Activated naive CD4-positive, alpha-beta T cell treated with anti-CD3 and anti-CD28 coated beads, Interleukin-2, amount 10 ng/mL, durations not matched to agents 7 days and 5 days (primary cell): ENCODE measurements around the gene SMG6.
A peak's percentile ranks its signal among the peaks of the same experiment; 100 is the strongest.
"Not testable (repeated sequence)": the region's sequence is repeated elsewhere in the genome, so short reads cannot be mapped to it uniquely, and the experiment has no call there.

Experiments used
- CTCF ChIA-PET: fragments of 350-600 bp; sonication (Branson Sonifier 250); formaldehyde crosslinking; loops from one replicate; lab custom pipeline; 2021; ENCODE audit warnings: antibody characterized with exemption; lab: Charles Lee
- DNase-seq: peaks from one replicate; pipeline ENCODE4 v3.0.0-alpha.2; 2020
- H3K27ac Mint-ChIP-seq: one replicate; pipeline ENCODE4 v1.8.0; 2021; ENCODE audit warnings: mild to moderate bottlenecking, moderate library complexity, mixed read lengths
- H3K27me3 Mint-ChIP-seq: one replicate; pipeline ENCODE4 v1.8.0; 2021; ENCODE audit warnings: mild to moderate bottlenecking, mixed read lengths
- H3K36me3 Mint-ChIP-seq: one replicate; pipeline ENCODE4 v1.8.0; 2021; ENCODE audit warnings: mixed read lengths
- H3K4me1 Mint-ChIP-seq: one replicate; pipeline ENCODE4 v1.8.0; 2021; ENCODE audit warnings: mixed read lengths
- H3K4me3 Mint-ChIP-seq: one replicate; pipeline ENCODE4 v1.8.0; 2021; ENCODE audit warnings: mild to moderate bottlenecking, moderate library complexity, mixed read lengths
- H3K9me3 Mint-ChIP-seq: one replicate; pipeline ENCODE4 v1.8.0; 2021; ENCODE audit warnings: mixed read lengths

Gene SMG6

GRCh38 chr17:2156666-2157065, 146.9 kb downstream of the SMG6 start:
- H3K36me3 Mint-ChIP-seq, result peaks cover 61% of the 10 kb centered on the region
- H3K27me3 Mint-ChIP-seq, result no peaks in the 10 kb centered on the region
- no peaks in the 10 kb centered on the region for H3K9me3 Mint-ChIP-seq
- H3K4me1 Mint-ChIP-seq, result peaks cover 14% of the 10 kb centered on the region
- no peak overlapping the region for H3K27ac Mint-ChIP-seq
- CTCF ChIA-PET, result interaction anchor here (0.9 kb wide), 1 partner anchor 88 kb away, joined by 3 read pairs; no protein-coding TSS in a partner anchor
- H3K4me3 Mint-ChIP-seq, result no peak overlapping the region
- DNase-seq, result no peak

DNA sequence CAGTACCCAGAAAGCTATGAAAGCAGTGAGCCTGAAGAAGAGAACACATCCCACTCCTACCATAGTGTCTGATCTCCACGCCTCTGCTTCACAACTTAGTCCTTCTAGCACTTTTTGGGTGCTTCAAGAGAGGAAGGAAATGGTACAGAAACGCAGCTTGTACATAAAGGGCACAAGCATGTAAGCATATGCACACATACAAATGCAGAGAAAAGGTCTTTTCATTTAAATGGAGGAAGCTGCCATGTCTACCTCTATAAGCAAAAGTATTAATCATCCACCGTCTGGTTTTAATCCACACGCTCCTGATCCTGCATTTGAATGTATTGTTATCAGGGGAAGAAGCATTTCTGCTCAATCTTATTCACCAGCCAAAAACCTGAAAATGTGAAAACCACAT, 148.0 kb downstream of the SMG6 start:
- DNase-seq, result no peak
- Mint-ChIP-seq H3K4me3 (no peak overlapping the region), H3K4me1 (peaks cover 15% of the 10 kb centered on the region), H3K36me3 (peaks cover 67% of the 10 kb centered on the region), H3K27me3 (no peaks in the 10 kb centered on the region), H3K9me3 (no peaks in the 10 kb centered on the region), H3K27ac (no peak overlapping the region)
- CTCF ChIA-PET, result interaction anchor here (0.6 to 0.8 kb wide), 2 partner anchors 23 to 102 kb away, joined by 3 read pairs; no protein-coding TSS in a partner anchor

DNA sequence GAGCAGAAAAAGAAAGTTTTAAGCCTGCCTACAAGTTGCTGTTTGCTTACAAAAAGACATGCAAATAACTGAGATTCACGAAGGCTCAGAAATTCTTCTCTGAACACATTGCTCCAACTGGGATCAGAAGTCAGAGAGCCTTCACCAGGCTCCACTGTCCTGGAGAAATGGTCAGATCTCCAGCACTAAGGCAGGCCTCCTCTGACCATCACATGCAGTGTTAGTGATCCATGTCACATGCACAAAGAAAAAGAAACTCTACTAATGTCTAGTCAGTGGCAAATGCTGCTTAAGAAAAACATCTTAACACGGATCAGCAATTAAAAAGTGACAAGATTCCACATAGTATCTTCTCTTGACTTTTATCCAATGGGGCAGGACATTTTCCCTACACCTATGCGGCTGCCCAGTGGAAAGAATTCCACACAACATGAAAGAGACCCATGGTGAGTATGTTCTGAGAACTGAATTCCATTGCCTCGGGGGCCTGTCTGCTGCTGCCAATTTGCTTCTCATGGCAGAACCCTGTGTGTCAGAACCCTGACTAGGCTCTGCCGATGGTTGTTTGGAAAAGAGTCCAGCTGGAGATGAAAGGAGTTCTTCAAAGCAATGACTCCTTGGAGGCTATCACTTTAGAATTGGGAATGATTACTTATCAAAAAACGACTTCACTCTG, 152.1 kb downstream of the SMG6 start:
- Mint-ChIP-seq H3K4me1 (peaks cover 10% of the 10 kb centered on the region), H3K4me3 (no peak overlapping the region), H3K27me3 (no peaks in the 10 kb centered on the region), H3K27ac (peak overlapping the region; percentile 24), H3K36me3 (peaks cover 63% of the 10 kb centered on the region), H3K9me3 (no peaks in the 10 kb centered on the region)
- CTCF ChIA-PET, result no interaction called here
- no peak for DNase-seq

- CTCF ChIA-PET, result interaction anchor here (1.4 kb wide), 1 partner anchor 48 kb away, joined by 3 read pairs; no protein-coding TSS in a partner anchor
- Mint-ChIP-seq H3K9me3 (no peaks in the 10 kb centered on the region), H3K27ac (no peak overlapping the region), H3K4me1 (peaks cover 14% of the 10 kb centered on the region), H3K4me3 (no peak overlapping the region), H3K27me3 (no peaks in the 10 kb centered on the region), H3K36me3 (peaks cover 62% of the 10 kb centered on the region)
- DNase-seq, result no peak
Measured at GRCh38 chr17:2150806-2151205, 152.8 kb downstream of the SMG6 start.

DNA sequence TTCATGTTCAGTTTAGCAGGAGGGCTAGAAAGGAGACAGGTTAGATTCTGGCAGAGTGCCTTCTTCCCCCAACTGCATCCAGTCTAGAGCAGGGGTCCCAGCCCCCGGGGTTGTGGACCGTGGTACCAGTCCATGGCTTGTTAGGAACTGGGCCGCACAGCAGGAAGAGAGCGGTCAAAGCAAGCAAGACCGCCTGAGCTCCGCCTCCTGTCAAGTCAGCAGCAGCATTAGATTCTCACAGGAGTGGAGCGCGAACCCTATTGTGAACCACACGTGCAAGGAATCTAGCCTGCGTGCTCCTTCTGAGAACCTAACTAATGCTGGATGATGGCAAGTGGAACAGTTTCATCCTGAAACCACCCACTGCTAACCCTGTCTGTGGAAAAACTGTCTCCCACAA, 153.7 kb downstream of the SMG6 start:
- no peak overlapping the region for H3K27ac Mint-ChIP-seq
- H3K36me3 Mint-ChIP-seq, result peaks cover 56% of the 10 kb centered on the region
- no peaks in the 10 kb centered on the region for H3K27me3 Mint-ChIP-seq
- DNase-seq, result no peak
- H3K4me3 Mint-ChIP-seq, result no peak overlapping the region
- H3K9me3 Mint-ChIP-seq, result no peaks in the 10 kb centered on the region
- H3K4me1 Mint-ChIP-seq, result peaks cover 7% of the 10 kb centered on the region
- CTCF ChIA-PET, result interaction anchor here (1.4 to 1.6 kb wide), 2 partner anchors 9 to 47 kb away, joined by 3 to 7 read pairs; no protein-coding TSS in a partner anchor

DNA sequence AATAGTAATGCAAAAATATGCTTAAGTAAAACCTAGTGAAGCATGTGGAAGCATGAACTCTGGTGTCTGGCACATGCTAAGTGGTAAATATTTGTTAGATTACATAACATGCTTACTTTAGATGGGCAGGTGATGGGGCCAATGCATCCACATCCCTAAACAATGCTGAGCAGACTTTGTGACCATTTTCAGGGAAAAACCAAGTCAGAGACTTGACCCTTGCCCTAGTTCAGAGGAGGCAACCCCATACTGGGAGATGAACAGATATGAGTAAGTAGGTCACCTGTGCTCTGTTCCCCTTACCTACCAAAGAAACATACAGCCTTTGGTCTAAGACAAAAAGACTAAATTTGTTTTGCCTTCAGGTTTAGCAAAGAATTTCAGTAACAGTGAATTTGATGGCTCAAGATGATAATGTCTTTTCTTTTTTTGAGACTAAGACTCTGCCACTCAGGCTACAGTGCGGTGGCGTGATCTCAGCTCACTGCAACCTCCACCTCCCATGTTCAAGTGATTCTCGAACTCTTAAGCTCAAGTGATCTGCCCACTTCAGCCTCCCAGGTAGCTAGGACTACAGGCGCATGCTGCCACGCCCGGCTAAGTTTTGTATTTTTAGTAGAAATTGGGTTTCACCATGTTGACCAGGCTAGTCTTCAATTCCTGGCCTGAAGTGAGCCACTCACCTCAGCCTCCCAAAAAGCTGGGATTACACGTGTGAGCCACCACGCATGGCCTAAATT, 157.3 kb downstream of the SMG6 start:
- H3K27me3 Mint-ChIP-seq, result no peaks in the 10 kb centered on the region
- CTCF ChIA-PET, result interaction anchor here (0.9 to 1.1 kb wide), 2 partner anchors 9 to 98 kb away, joined by 3 to 4 read pairs; no protein-coding TSS in a partner anchor
- DNase-seq, result no peak
- H3K36me3 Mint-ChIP-seq, result peaks cover 33% of the 10 kb centered on the region
- no peaks in the 10 kb centered on the region for H3K9me3 Mint-ChIP-seq
- H3K4me1 Mint-ChIP-seq, result peaks cover 7% of the 10 kb centered on the region
- H3K27ac Mint-ChIP-seq, result no peak overlapping the region
- no peak overlapping the region for H3K4me3 Mint-ChIP-seq

DNA sequence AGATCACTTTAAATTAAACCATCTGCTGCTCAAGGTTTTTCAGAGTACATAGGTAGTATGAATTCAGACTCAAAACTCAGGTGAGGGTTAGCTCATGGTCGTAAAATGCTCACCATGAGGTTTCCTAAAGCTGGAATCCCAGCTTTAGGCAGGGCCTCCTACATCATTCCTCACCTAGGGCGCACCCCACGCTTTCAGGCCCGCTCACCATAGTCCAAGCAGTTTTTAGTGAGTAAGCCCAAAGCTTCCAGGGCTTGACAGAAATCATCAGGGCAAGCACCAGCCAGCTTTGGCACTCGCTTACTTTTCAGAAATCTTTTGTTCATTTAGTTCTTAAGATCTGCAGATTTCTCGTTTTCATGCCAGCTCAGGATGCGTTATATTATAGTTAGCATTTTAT, 158.9 kb downstream of the SMG6 start:
- peaks cover 24% of the 10 kb centered on the region for H3K36me3 Mint-ChIP-seq
- H3K27me3 Mint-ChIP-seq, result no peaks in the 10 kb centered on the region
- H3K4me3 Mint-ChIP-seq, result no peak overlapping the region
- no peak for DNase-seq
- H3K9me3 Mint-ChIP-seq, result no peaks in the 10 kb centered on the region
- H3K4me1 Mint-ChIP-seq, result peaks cover 5% of the 10 kb centered on the region
- H3K27ac Mint-ChIP-seq, result no peak overlapping the region
- CTCF ChIA-PET, result interaction anchor here (0.7 kb wide), 1 partner anchor 261 kb away, joined by 3 read pairs; no protein-coding TSS in a partner anchor

DNA sequence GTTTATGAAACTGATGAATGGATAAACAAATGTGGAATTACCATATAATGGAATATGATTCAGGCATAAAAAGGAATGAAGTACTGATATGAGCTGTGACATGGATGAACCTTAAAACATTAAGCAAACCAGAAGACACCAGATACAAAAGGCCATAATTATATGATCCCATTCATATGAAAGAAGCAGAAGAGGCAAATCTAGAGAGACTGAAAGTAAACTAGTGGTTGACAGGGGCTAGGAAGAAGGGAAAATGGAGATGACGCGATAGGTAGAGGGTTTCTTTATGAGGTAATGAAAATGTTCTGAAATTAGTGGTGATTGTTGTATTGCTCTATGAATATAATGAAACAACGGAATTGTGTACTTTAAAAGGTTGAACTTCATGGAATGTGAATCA, 160.3 kb downstream of the SMG6 start:
- peaks cover 16% of the 10 kb centered on the region for H3K4me1 Mint-ChIP-seq
- no peak overlapping the region for H3K27ac Mint-ChIP-seq
- no peak overlapping the region for H3K4me3 Mint-ChIP-seq
- peaks cover 22% of the 10 kb centered on the region for H3K36me3 Mint-ChIP-seq
- H3K9me3 Mint-ChIP-seq, result no peaks in the 10 kb centered on the region
- CTCF ChIA-PET, result no interaction called here
- no peak for DNase-seq
- H3K27me3 Mint-ChIP-seq, result no peaks in the 10 kb centered on the region

GRCh38 chr17:2142682-2143081, 160.9 kb downstream of the SMG6 start:
- H3K4me3 Mint-ChIP-seq, H3K27me3 Mint-ChIP-seq, H3K9me3 Mint-ChIP-seq, DNase-seq, CTCF ChIA-PET, H3K27ac Mint-ChIP-seq: not testable (repeated sequence)
- Mint-ChIP-seq H3K36me3 (peaks cover 23% of the 10 kb centered on the region), H3K4me1 (peaks cover 23% of the 10 kb centered on the region)

GRCh38 chr17:2140683-2141082, 162.9 kb downstream of the SMG6 start:
- Mint-ChIP-seq H3K36me3 (peaks cover 24% of the 10 kb centered on the region), H3K9me3 (no peaks in the 10 kb centered on the region), H3K27me3 (no peaks in the 10 kb centered on the region), H3K4me1 (peaks cover 23% of the 10 kb centered on the region), H3K4me3 (no peak overlapping the region), H3K27ac (no peak overlapping the region)
- DNase-seq, result no peak
- CTCF ChIA-PET, result interaction anchor here (1.1 kb wide), 1 partner anchor 28 kb away, joined by 3 read pairs; no protein-coding TSS in a partner anchor

DNA sequence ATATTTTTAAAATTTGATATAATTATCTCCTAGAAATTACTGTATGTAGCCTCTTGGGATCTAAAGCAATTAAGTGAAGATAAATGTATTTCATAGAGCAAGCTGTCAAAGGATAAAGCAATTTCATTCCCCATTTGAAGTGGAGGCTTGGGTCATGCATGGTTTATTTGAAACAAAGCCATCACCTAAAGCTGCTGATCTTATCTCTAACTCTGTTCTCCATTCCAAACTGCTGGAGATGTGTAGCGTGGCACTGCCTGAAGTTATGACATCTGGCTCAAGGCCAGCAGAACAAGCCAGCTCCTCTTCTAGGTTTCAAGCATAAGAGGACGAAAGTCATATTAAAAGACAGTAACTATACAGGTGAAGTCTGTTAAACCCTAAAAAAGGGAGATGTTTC, 164.8 kb downstream of the SMG6 start:
- CTCF ChIA-PET, result interaction anchor here (2.1 kb wide), 1 partner anchor 106 kb away, joined by 7 read pairs; no protein-coding TSS in a partner anchor
- DNase-seq, result no peak
- Mint-ChIP-seq H3K9me3 (no peaks in the 10 kb centered on the region), H3K4me3 (no peak overlapping the region), H3K27me3 (no peaks in the 10 kb centered on the region), H3K4me1 (peaks cover 23% of the 10 kb centered on the region), H3K27ac (no peak overlapping the region), H3K36me3 (peaks cover 23% of the 10 kb centered on the region)

GRCh38 chr17:2138318-2138717, 165.3 kb downstream of the SMG6 start:
- no peak overlapping the region for H3K4me3 Mint-ChIP-seq
- H3K4me1 Mint-ChIP-seq, result peaks cover 22% of the 10 kb centered on the region
- H3K36me3 Mint-ChIP-seq, result peaks cover 21% of the 10 kb centered on the region
- CTCF ChIA-PET, result interaction anchor here (0.6 to 2.1 kb wide), 2 partner anchors 10 to 107 kb away, joined by 3 to 7 read pairs; no protein-coding TSS in a partner anchor
- DNase-seq, result peak; percentile 56
- peak overlapping the region; percentile 24 for H3K27ac Mint-ChIP-seq
- no peaks in the 10 kb centered on the region for H3K9me3 Mint-ChIP-seq
- H3K27me3 Mint-ChIP-seq, result no peaks in the 10 kb centered on the region

DNA sequence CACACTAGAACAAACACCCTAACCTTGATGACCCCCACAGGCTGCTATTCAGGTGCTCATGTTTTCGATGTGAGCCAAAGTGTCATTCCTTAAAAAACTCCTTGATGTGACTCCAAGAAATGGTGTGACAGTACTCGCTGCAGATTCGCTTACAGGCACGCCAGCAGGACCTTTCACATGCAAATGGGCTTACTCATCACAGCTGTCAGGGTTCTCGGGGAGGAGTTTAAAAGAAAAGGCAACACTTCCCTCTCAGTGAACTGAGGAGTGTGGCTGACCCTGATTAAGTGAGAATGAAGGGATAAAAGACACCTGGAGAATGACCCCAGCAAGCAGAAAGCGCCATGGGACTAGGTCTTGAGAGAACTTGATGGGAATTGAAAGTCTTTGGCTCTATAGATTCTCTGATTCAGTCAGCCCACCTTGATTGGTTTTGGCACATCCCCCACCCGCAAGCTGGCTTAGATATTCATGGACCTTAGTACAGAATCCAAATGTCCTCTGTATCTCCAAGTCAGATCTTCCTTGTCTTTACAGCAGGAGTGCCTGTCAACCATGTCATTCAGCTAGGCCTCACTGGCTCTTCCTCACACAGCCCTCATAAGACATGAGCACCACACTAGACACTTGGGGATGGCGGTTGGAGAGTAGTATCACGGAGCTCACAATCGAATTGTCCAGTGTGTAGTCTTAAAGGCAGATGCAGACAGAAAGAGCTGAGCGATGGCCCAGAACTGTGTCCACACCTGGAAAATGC, 166.1 kb downstream of the SMG6 start:
- Mint-ChIP-seq H3K9me3 (no peaks in the 10 kb centered on the region), H3K36me3 (peaks cover 19% of the 10 kb centered on the region), H3K4me3 (no peak overlapping the region), H3K27ac (peak overlapping the region; percentile 24), H3K4me1 (peaks cover 21% of the 10 kb centered on the region), H3K27me3 (no peaks in the 10 kb centered on the region)
- CTCF ChIA-PET, result interaction anchor here (0.6 to 2.1 kb wide), 5 partner anchors 10 to 108 kb away, joined by 3 to 7 read pairs (median 3); no protein-coding TSS in a partner anchor
- DNase-seq, result no peak

DNA sequence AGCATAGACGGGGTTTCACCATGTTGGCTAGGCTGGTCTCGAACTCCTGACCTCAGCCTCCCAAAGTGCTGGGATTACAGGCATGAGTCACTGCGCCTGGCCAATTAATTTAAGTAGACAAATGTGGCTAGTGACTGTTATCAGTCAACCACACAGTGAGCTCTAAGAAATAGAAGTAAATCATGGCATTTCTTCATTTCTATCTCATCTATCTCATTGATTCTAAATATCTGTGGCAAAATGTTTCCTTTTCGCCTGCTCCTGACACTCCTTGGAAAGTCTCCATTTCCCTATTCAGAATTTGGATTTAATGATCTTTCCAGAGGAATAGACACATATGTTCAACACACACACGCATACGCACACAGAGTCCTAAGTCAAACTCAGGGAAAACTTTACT, 167.3 kb downstream of the SMG6 start:
- Mint-ChIP-seq H3K9me3 (no peaks in the 10 kb centered on the region), H3K36me3 (peaks cover 20% of the 10 kb centered on the region), H3K4me3 (no peak overlapping the region), H3K27me3 (no peaks in the 10 kb centered on the region), H3K4me1 (peaks cover 21% of the 10 kb centered on the region), H3K27ac (no peak overlapping the region)
- CTCF ChIA-PET, result interaction anchor here (0.8 to 1.6 kb wide), 3 partner anchors 18 to 81 kb away, joined by 3 to 4 read pairs (median 3); partner anchors contain the start of gene HIC1
- no peak for DNase-seq
